OCI-LY3 (cell line): Measurements from ENCODE around the gene FBXO47.
"Not testable (repeated sequence)": the region's sequence is repeated elsewhere in the genome, so short reads cannot be mapped to it uniquely, and the experiment has no call there.

ENCODE experiments used
- H2AFZ ChIP-seq: fragments of 200-600, 300-600 bp; shearing (Covaris generic); 2 replicates; pipeline ENCODE4 v1.6.0; 2014; ENCODE audit warnings: antibody characterized with exemption, low read depth, low read length
- H3K27ac ChIP-seq: fragments of 200-600, 300-600 bp; sonication (generic); 2 replicates; pipeline ENCODE4 v1.5.1; 2014; ENCODE audit warnings: mild to moderate bottlenecking, low read length, moderate library complexity, mixed read lengths
- H3K27me3 ChIP-seq: fragments of 200-600, 300-600 bp; sonication (generic); 2 replicates; pipeline ENCODE4 v1.6.1; 2014; ENCODE audit warnings: low read depth, low read length, mixed read lengths
- H3K36me3 ChIP-seq: fragments of 200-600, 300-600 bp; sonication (generic); replicated peaks from 2 replicates; pipeline ENCODE3; 2014; ENCODE audit warnings: low read depth, low read length, mixed read lengths
- H3K4me1 ChIP-seq: fragments of 300-600, 200-600 bp; sonication (generic); 2 replicates; pipeline ENCODE4 v1.6.1; 2014; ENCODE audit warnings: low read length, mixed read lengths
- H3K4me2 ChIP-seq: fragments of 200-600, 300-600 bp; sonication (generic); 2 replicates; pipeline ENCODE4 v1.6.1; 2014; ENCODE audit warnings: low read length, mixed read lengths
- H3K4me3 ChIP-seq: fragments of 300-600, 200-600 bp; sonication (generic); 2 replicates; pipeline ENCODE4 v1.5.1; 2014; ENCODE audit warnings: antibody characterized with exemption, mild to moderate bottlenecking, low read length, moderate library complexity
- H3K79me2 ChIP-seq: fragments of 300-600, 200-600 bp; shearing (Covaris generic); 2 replicates; pipeline ENCODE4 v1.6.1; 2014; ENCODE audit warnings: mild to moderate bottlenecking, low read length, mixed read lengths
- H3K9ac ChIP-seq: fragments of 300-600, 200-600 bp; shearing (Covaris generic); 2 replicates; pipeline ENCODE4 v1.6.0; 2014; ENCODE audit warnings: mild to moderate bottlenecking, low read length, moderate library complexity
- H3K9me3 ChIP-seq: fragments of 200-600, 300-600 bp; shearing (Covaris generic); 2 replicates; pipeline ENCODE4 v1.6.1; 2014; ENCODE audit warnings: low read length, mixed read lengths; ENCODE audit not compliant: insufficient read depth
- H4K20me1 ChIP-seq: fragments of 200-600, 300-600 bp; sonication (generic); 2 replicates; pipeline ENCODE4 v1.6.1; 2016; ENCODE audit warnings: low read length, mixed read lengths; ENCODE audit not compliant: insufficient read depth
- CTCF ChIP-seq: fragments of 200-600, 300-600 bp; sonication (generic); IDR thresholded peaks from 2 replicates; pipeline ENCODE4 v1.5.1; 2014; ENCODE audit warnings: antibody characterized with exemption, low read length, low read depth
- EZH2phosphoT487 ChIP-seq: fragments of 200-600 bp; shearing (Covaris generic); IDR thresholded peaks from 2 replicates; pipeline ENCODE4 v1.6.1; 2018; ENCODE audit warnings: antibody characterized with exemption, mixed run types, low read depth

The FBXO47 gene

GRCh38 chr17:38981636-38982035 is 14.4 kb upstream of the FBXO47 start:
- H3K9me3 ChIP-seq = no peaks in the 10 kb centered on the region
- no peaks in the 10 kb centered on the region for H4K20me1 ChIP-seq
- H3K9ac ChIP-seq = no peak overlapping the region
- H2AFZ ChIP-seq = no peak overlapping the region
- no peaks in the 10 kb centered on the region for H3K36me3 ChIP-seq
- no peak overlapping the region for H3K4me2 ChIP-seq
- no peaks in the 10 kb centered on the region for H3K79me2 ChIP-seq
- no peak overlapping the region for H3K4me3 ChIP-seq
- TF ChIP-seq EZH2phosphoT487 (no peak), CTCF (no peak)
- H3K27me3 ChIP-seq = peaks cover 29% of the 10 kb centered on the region
- H3K27ac ChIP-seq = no peak overlapping the region
- no peaks in the 10 kb centered on the region; the same call in 1 of the 2 replicates for H3K4me1 ChIP-seq

DNA sequence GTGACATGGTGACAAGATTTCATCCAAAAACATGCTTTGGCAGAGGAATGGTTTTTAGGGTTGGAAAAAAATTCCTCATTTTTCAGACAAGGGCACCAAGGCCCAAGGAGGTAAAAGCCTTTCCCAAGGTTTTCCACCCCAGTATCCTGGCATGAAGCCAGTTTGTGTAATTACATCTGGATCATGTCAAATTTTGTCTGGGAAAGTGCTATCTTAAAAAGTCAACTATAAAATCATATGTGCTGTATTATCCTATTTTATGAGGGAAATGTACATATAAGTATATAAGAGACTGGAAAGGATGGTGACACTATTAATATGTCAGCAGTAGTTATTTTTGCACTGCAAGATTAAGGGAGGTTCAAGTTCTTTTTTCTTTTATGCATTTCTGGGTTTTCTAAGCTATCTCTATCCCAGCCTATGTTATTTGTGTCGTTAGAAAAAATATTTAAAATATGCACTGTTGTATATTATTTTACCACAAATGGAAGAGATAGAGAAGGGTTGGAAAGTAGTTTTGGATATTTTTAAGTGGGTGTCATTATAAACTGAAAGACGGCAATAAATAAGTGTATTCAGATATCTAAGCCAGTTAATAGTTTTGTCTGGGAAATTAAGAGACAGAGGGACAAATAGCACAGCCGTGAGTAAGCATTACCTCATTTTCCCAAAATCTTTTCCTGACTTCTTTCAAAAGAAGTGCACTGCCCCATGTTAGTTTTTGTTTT is 13.5 kb upstream of the FBXO47 start:
- no peaks in the 10 kb centered on the region for H3K79me2 ChIP-seq
- no peak overlapping the region for H3K4me2 ChIP-seq
- no peaks in the 10 kb centered on the region for H3K9me3 ChIP-seq
- no peak overlapping the region for H3K4me3 ChIP-seq
- H3K9ac ChIP-seq = no peak overlapping the region
- no peaks in the 10 kb centered on the region for H4K20me1 ChIP-seq
- no peak overlapping the region for H2AFZ ChIP-seq
- no peak overlapping the region for H3K27ac ChIP-seq
- no peaks in the 10 kb centered on the region; the same call in 1 of the 2 replicates for H3K4me1 ChIP-seq
- H3K27me3 ChIP-seq = peaks cover 26% of the 10 kb centered on the region
- no peaks in the 10 kb centered on the region for H3K36me3 ChIP-seq
- TF ChIP-seq CTCF (no peak), EZH2phosphoT487 (no peak)

- H3K36me3 ChIP-seq = no peaks in the 10 kb centered on the region
- H3K9me3 ChIP-seq = no peaks in the 10 kb centered on the region
- H3K4me2 ChIP-seq = no peak overlapping the region
- no peak overlapping the region for H2AFZ ChIP-seq
- no peaks in the 10 kb centered on the region for H4K20me1 ChIP-seq
- no peaks in the 10 kb centered on the region; the same call in 1 of the 2 replicates for H3K4me1 ChIP-seq
- H3K4me3 ChIP-seq = no peak overlapping the region
- no peaks in the 10 kb centered on the region for H3K79me2 ChIP-seq
- peaks cover 19% of the 10 kb centered on the region; the same call in 1 of the 2 replicates for H3K27me3 ChIP-seq
- no peak for TF ChIP-seq CTCF
- no peak for TF ChIP-seq EZH2phosphoT487
- H3K9ac ChIP-seq = no peak overlapping the region
- H3K27ac ChIP-seq = no peak overlapping the region
Observed at GRCh38 chr17:38978180-38978579, 11.0 kb upstream of the FBXO47 start.

DNA sequence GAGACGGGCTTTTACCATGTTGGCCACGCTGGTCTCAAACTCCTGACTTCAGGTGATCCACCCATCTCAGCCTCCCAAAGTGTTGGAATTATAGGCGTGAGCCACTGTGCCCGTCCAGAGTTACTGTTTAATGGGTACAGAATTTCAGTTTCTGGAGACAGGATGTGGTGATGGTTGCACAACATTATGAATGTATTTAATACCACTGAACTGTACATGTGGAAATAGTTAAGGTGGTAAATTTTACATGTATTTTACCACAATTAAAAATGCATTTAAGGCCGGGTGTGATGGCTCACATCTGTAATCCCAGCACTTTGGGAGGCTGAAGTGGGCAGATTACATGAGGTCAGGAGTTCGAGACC is 9.0 kb upstream of the FBXO47 start:
- Histone ChIP-seq H3K4me2 (peak overlapping the region; percentile 22; the same call in 1 of the 2 replicates), H3K4me3 (peak overlapping the region; percentile 29), H3K27me3 (peaks cover 11% of the 10 kb centered on the region; the same call in 1 of the 2 replicates)
- not testable (repeated sequence) for H4K20me1 ChIP-seq, H3K79me2 ChIP-seq, H3K9ac ChIP-seq, H3K36me3 ChIP-seq, H3K27ac ChIP-seq, H3K9me3 ChIP-seq, H2AFZ ChIP-seq, H3K4me1 ChIP-seq
